OCI-LY1 (cell line): Measurements from ENCODE around the gene PDZRN3.

Source experiments
- H2AFZ ChIP-seq: fragments of 200-600 bp; sonication (generic), shearing (Covaris generic); 2 replicates; pipeline ENCODE4 v1.6.0; 2014; ENCODE audit warnings: antibody characterized with exemption, mild to moderate bottlenecking, low read length
- H3F3A ChIP-seq: fragments of 200-600 bp; sonication (generic), shearing (Covaris generic); 2 replicates; pipeline ENCODE4 v1.6.0; 2014; ENCODE audit warnings: mild to moderate bottlenecking, antibody characterized with exemption, low read length, moderate library complexity; ENCODE audit not compliant: insufficient read depth
- H3K27ac ChIP-seq: fragments of 200-600 bp; sonication (generic); 2 replicates; pipeline ENCODE4 v1.5.1; 2014; ENCODE audit warnings: low read length, mixed run types, mild to moderate bottlenecking, low read depth; ENCODE audit not compliant: poor library complexity, severe bottlenecking
- H3K27me3 ChIP-seq: fragments of 200-600 bp; sonication (generic); 2 replicates; pipeline ENCODE4 v1.6.0; 2014; ENCODE audit warnings: antibody characterized with exemption, mild to moderate bottlenecking, low read length, moderate library complexity; ENCODE audit not compliant: insufficient read depth
- H3K36me3 ChIP-seq: fragments of 200-600 bp; sonication (generic); 2 replicates; pipeline ENCODE4 v1.6.1; 2014; ENCODE audit warnings: mild to moderate bottlenecking, antibody characterized with exemption, low read length, moderate library complexity, mixed read lengths; ENCODE audit not compliant: insufficient read depth
- H3K4me1 ChIP-seq: fragments of 200-600 bp; sonication (generic); 2 replicates; pipeline ENCODE4 v1.5.1; 2014; ENCODE audit warnings: mild to moderate bottlenecking, low read length, moderate library complexity; ENCODE audit not compliant: insufficient read depth, severe bottlenecking
- H3K4me2 ChIP-seq: fragments of 200-600 bp; sonication (generic), shearing (Covaris generic); 2 replicates; pipeline ENCODE4 v1.6.1; 2014; ENCODE audit warnings: low read length
- H3K4me3 ChIP-seq: fragments of 200-600 bp; sonication (generic); 2 replicates; pipeline ENCODE4 v1.5.1; 2014; ENCODE audit warnings: low read length, low read depth, mild to moderate bottlenecking, mixed read lengths; ENCODE audit not compliant: poor library complexity, severe bottlenecking
- H3K79me2 ChIP-seq: fragments of 200-600 bp; shearing (Covaris generic); 2 replicates; pipeline ENCODE4 v1.6.1; 2016; ENCODE audit warnings: mixed run types, low read length, mixed read lengths; ENCODE audit not compliant: insufficient read depth
- H3K9ac ChIP-seq: fragments of 200-600 bp; sonication (generic), shearing (Covaris generic); 2 replicates; pipeline ENCODE4 v1.6.1; 2014; ENCODE audit warnings: mild to moderate bottlenecking, low read length, mixed read lengths
- H3K9me2 ChIP-seq: fragments of 200-600 bp; sonication (generic), shearing (Covaris generic); 2 replicates; pipeline ENCODE4 v1.6.1; 2014; ENCODE audit warnings: low read depth, mild to moderate bottlenecking, low read length, mixed read lengths
- H3K9me3 ChIP-seq: fragments of 200-600 bp; shearing (Covaris generic); 2 replicates; pipeline ENCODE4 v1.6.1; 2014; ENCODE audit warnings: low read length, mixed read lengths
- H4K20me1 ChIP-seq: fragments of 200-600 bp; sonication (generic), shearing (Covaris generic); 2 replicates; pipeline ENCODE4 v1.6.0; 2016; ENCODE audit warnings: mild to moderate bottlenecking, low read length; ENCODE audit not compliant: insufficient read depth
- CTCF ChIP-seq: fragments of 200-600 bp; sonication (generic), shearing (Covaris generic); IDR thresholded peaks from 2 replicates; pipeline ENCODE4 v1.5.1; 2017; ENCODE audit warnings: mild to moderate bottlenecking, antibody characterized with exemption, low read length, moderate library complexity, mixed read lengths
- EZH2 ChIP-seq: fragments of 200-600 bp; sonication (generic), shearing (Covaris generic); IDR thresholded peaks from 2 replicates; pipeline ENCODE4 v1.8.0; 2017; ENCODE audit warnings: borderline replicate concordance, mixed run types, mild to moderate bottlenecking, antibody characterized with exemption, low read length, moderate library complexity, mixed read lengths

The PDZRN3 gene

GRCh38 chr3:73530022-73530396, 94.7 kb downstream of the PDZRN3 start:
- no peaks in the 10 kb centered on the region for H3K36me3 ChIP-seq
- no peaks in the 10 kb centered on the region for H3K79me2 ChIP-seq
- no peaks in the 10 kb centered on the region for H4K20me1 ChIP-seq

GRCh38 chr3:73529308-73530021, 95.3 kb downstream of the PDZRN3 start:
- no peak for TF ChIP-seq EZH2
- no peak for TF ChIP-seq CTCF
- Histone ChIP-seq H3K4me1 (no peaks in the 10 kb centered on the region), H3F3A (no peaks in the 10 kb centered on the region), H3K9me3 (no peaks in the 10 kb centered on the region), H3K36me3 (no peaks in the 10 kb centered on the region), H3K4me3 (no peak overlapping the region), H3K79me2 (no peaks in the 10 kb centered on the region), H2AFZ (no peak overlapping the region), H3K4me2 (no peak overlapping the region), H3K9me2 (no peaks in the 10 kb centered on the region), H3K9ac (no peak overlapping the region), H3K27ac (no peak overlapping the region), H3K27me3 (no peaks in the 10 kb centered on the region), H4K20me1 (no peaks in the 10 kb centered on the region)

More at GRCh38 chr3:73530022-73530396, 94.7 kb downstream of the PDZRN3 start:
- no peaks in the 10 kb centered on the region for H3K9me2 ChIP-seq
- no peak overlapping the region for H3K4me2 ChIP-seq
- H3K9ac ChIP-seq: no peak overlapping the region
- H3K27ac ChIP-seq: no peak overlapping the region
- no peaks in the 10 kb centered on the region for H3K4me1 ChIP-seq
- H3K9me3 ChIP-seq: no peaks in the 10 kb centered on the region
- H2AFZ ChIP-seq: no peak overlapping the region
- no peaks in the 10 kb centered on the region for H3K27me3 ChIP-seq
- H3F3A ChIP-seq: no peaks in the 10 kb centered on the region
- TF ChIP-seq EZH2: no peak
- TF ChIP-seq CTCF: no peak
- no peak overlapping the region for H3K4me3 ChIP-seq

GRCh38 chr3:73525591-73525990, 99.2 kb downstream of the PDZRN3 start:
- Histone ChIP-seq H3K4me1 (no peaks in the 10 kb centered on the region), H3K4me3 (no peak overlapping the region), H3K4me2 (no peak overlapping the region), H4K20me1 (no peaks in the 10 kb centered on the region), H3K27me3 (no peaks in the 10 kb centered on the region), H3K9me2 (no peaks in the 10 kb centered on the region), H3K27ac (no peak overlapping the region), H3K36me3 (no peaks in the 10 kb centered on the region), H3K79me2 (no peaks in the 10 kb centered on the region), H3K9me3 (no peaks in the 10 kb centered on the region), H2AFZ (no peak overlapping the region), H3K9ac (no peak overlapping the region), H3F3A (no peaks in the 10 kb centered on the region)
- no peak for TF ChIP-seq CTCF
- no peak for TF ChIP-seq EZH2
